Heart right ventricle (tissue), 16 donors: ENCODE measurements around the gene CNOT6L. TPM values are rescaled to one million over a fixed set of nuclear protein-coding genes. Genes with fewer than 3 reads are reported as not detected.

ENCODE experiments used
- ATAC-seq, 8 donors: fragments of 200-7000 bp; cut with Tn5 transposase; one replicate each; pipeline ENCODE4 v1.9.1; 2020; ENCODE audit warnings: mild to moderate bottlenecking in 8 of 8, moderate library complexity in 8 of 8, moderate number of reproducible peaks in 1 of 8
- DNase-seq, 2 donors: peaks; one replicate each; pipeline ENCODE4 v3.0.0-alpha.2; 2020
- H3K27ac ChIP-seq, 10 donors: fragments of 200-600 bp; sonication (generic) in 2 of 10; one replicate each; pipeline versions ENCODE4 v1.5.0 to v1.8.0; 2020 to 2022; ENCODE audit warnings: mild to moderate bottlenecking in 3 of 10
- H3K27me3 ChIP-seq, 7 donors: fragments of 200-600 bp; one replicate each; pipeline ENCODE4 v1.8.0; 2021 to 2022; ENCODE audit warnings: mild to moderate bottlenecking in 2 of 7
- H3K36me3 ChIP-seq, 9 donors: fragments of 200-600 bp; sonication (generic) in 1 of 9; one replicate each; pipeline versions ENCODE4 v1.5.0 to v1.8.0; 2020 to 2022; ENCODE audit warnings: mild to moderate bottlenecking in 2 of 9
- H3K4me1 ChIP-seq, 9 donors: fragments of 200-600 bp; sonication (generic) in 1 of 9; one replicate each; pipeline versions ENCODE4 v1.5.0 to v1.8.0; 2020 to 2022; ENCODE audit warnings: mild to moderate bottlenecking in 4 of 9
- H3K4me3 ChIP-seq, 10 donors: fragments of 200-600 bp; sonication (generic) in 2 of 10; one replicate each; pipeline versions ENCODE4 v1.5.0 to v1.8.0; 2020 to 2022; ENCODE audit warnings: mild to moderate bottlenecking in 7 of 10, moderate library complexity in 2 of 10
- H3K9me3 ChIP-seq, 11 donors: fragments of 200-600 bp in 10 of 11; sonication (generic) in 2 of 11; one replicate each; pipeline versions ENCODE4 v1.5.0 to v1.8.0; 2013 to 2022; ENCODE audit warnings: mild to moderate bottlenecking in 2 of 11, control low read depth in 1 of 11, moderate library complexity in 1 of 11
- CTCF ChIP-seq, 9 donors: fragments of 200-600 bp; sonication (generic) in 2 of 9; IDR thresholded peaks; one replicate each; pipeline versions ENCODE4 v1.5.0 to v1.8.0; 2021 to 2022; ENCODE audit warnings: antibody characterized with exemption in 9 of 9, mild to moderate bottlenecking in 5 of 9, moderate library complexity in 1 of 9
- WGBS, 2 donors: extraction: QIAGEN DNeasy Blood & Tissue Kit; methylation state at CpG; one replicate each; pipeline ENCODE4 v1.1.7; 2013; ENCODE audit warnings: inconsistent platforms in 1 of 2; 5-methylcytosine and 5-hydroxymethylcytosine counted together
- intact Hi-C, 10 donors: fragments of 100-400 bp; cut with DNase I; formaldehyde crosslinking; loops; one replicate each; pipeline versions ENCODE4 v1.11.1 to v1.14.2; 2022
- polyA plus RNA-seq, 2 donors: library from polyadenylated mRNA; stranded (reverse); fragments of 200-250 nt; gene quantifications; one replicate each; pipeline ENCODE4 v1.2.3, GENCODE V29; 2013
- total RNA-seq, 10 donors: library from RNA; stranded (reverse); fragmentation: NEBNext Ultra II Directional in 3 of 10; extraction: Animal tissue kit (Norgen Biotek cat#: 25700) in 3 of 10; gene quantifications; one replicate each; pipeline versions ENCODE4 v1.2.1 to v1.2.4, GENCODE V29; 2021 to 2023
- donor health status: Arrhythmogenic right ventricular cardiomyopathy.
- donor health status: ischemic (EF 13 %, LVEDD 7.1; RV severe dilation, severe dysfunction).
- donor health status: healthy with polysubstance abuse.
- donor health status: DM: no; HTN: yes; CAD: no.
- donor health status: DM: no; HTN: no; CAD: no.
- donor health status: ischemic (EF 25% LVEDD 6.9; RV normal size, moderate dysfunction).
- donor health status: ischemic (EF 25% LVEDD 5.7; RV mildly dilated, moderate dysfunction).
- donor health status: healthy.
- donor health status: DM: yes; HTN: yes; CAD: no.
- donor health status: Ischemic cardiomyopathy.
- donor health status: ischemic (EF 35%, LVEDD 5.7; RV mildly dilated, moderate dysfunction).
- donor health status: nonischemic (EF 11% LVEDD 7.7; RV severe dilation, severe dysfunction).
- donor health status: DM: yes; HTN: yes; CAD: no.
- donor health status: PGD.
- donor health status: ischemic (EF 29% LVEDD 5.4; RV normal size, mild dysfunction).
- donor health status: nonischemic (EF 23%, LVEDD 6.1; RV moderate dilation, normal function).

Gene CNOT6L
- total and polyA plus RNA-seq, 12 donors = 3.2 to 32.2 (median 23.2) TPM

GRCh38 chr4:77818073-77818601, 1.0 kb downstream of the CNOT6L start:
- H3K9me3 ChIP-seq = no peaks in the 10 kb centered on the region
- WGBS, 2 donors = 0% methylated on average over 13 of the region's 13 CpGs

GRCh38 chr4:77817304-77818072, 1.7 kb downstream of the CNOT6L start:
- H3K4me3 ChIP-seq = peak overlapping the region in 9 of 10 donors; percentile 81 to 95 (median 93)
- no peaks in the 10 kb centered on the region for H3K27me3 ChIP-seq
- intact Hi-C loops = loop anchor here in 8 of 10 donors (2.0 to 10.0 kb wide), 7 partner anchors 40 to 107 kb away; partner anchors contain the start of gene MRPL1 (in 4 of the 8)
- DNase-seq (no peak), ATAC-seq (no peak)
- 30 to 47% methylated on average over 8 of the region's 8 CpGs for WGBS, 2 donors
- peaks cover 0 to 4% (median 0%) of the 10 kb centered on the region in 11 donors for H3K9me3 ChIP-seq
- H3K27ac ChIP-seq = peak overlapping the region in 9 of 10 donors; percentile 95 to 99 (median 99)
- TF ChIP-seq CTCF (IDR thresholded peaks at IDR 0.05) = no peak
- H3K4me1 ChIP-seq = peaks cover 4 to 70% (median 55%) of the 10 kb centered on the region in 9 donors
- no peaks in the 10 kb centered on the region for H3K36me3 ChIP-seq

More at GRCh38 chr4:77818073-77818601, 1.0 kb downstream of the CNOT6L start:
- TF ChIP-seq CTCF (IDR thresholded peaks at IDR 0.05) = peak; percentile 29 to 77 (median 53)
- Histone ChIP-seq H3K4me3 (peak overlapping the region; percentile 81 to 95 (median 94)), H3K4me1 (peaks cover 4 to 68% (median 55%) of the 10 kb centered on the region in 9 donors), H3K36me3 (no peaks in the 10 kb centered on the region), H3K27me3 (no peaks in the 10 kb centered on the region), H3K27ac (peak overlapping the region; percentile 85 to 99 (median 98))
- intact Hi-C loops = loop anchor here in 8 of 10 donors (2.0 to 10.0 kb wide), 7 partner anchors 39 to 107 kb away; partner anchors contain the start of gene MRPL1 (in 4 of the 8)
- ATAC-seq (peak; percentile 52 to 83 (median 68)), DNase-seq (peak; percentile 71 to 82)

GRCh38 chr4:77816546-77816945, 2.6 kb downstream of the CNOT6L start:
- Histone ChIP-seq H3K4me3 (no peak overlapping the region), H3K27me3 (no peaks in the 10 kb centered on the region), H3K27ac (peak overlapping the region in 6 of 10 donors; percentile 0 to 99 (median 96)), H3K36me3 (no peaks in the 10 kb centered on the region), H3K4me1 (peaks cover 4 to 62% (median 50%) of the 10 kb centered on the region in 9 donors), H3K9me3 (peaks cover 0 to 8% (median 0%) of the 10 kb centered on the region in 11 donors)
- no peak for ATAC-seq
- no peak for TF ChIP-seq CTCF (IDR thresholded peaks at IDR 0.05)
- intact Hi-C loops = loop anchor here in 6 of 10 donors (5.0 to 10.0 kb wide), 6 partner anchors 41 to 108 kb away; partner anchors contain the start of gene MRPL1 (in 1 of the 6)
- 89 to 92% methylated on average over 2 of the region's 2 CpGs for WGBS, 2 donors
- no peak for DNase-seq

DNA sequence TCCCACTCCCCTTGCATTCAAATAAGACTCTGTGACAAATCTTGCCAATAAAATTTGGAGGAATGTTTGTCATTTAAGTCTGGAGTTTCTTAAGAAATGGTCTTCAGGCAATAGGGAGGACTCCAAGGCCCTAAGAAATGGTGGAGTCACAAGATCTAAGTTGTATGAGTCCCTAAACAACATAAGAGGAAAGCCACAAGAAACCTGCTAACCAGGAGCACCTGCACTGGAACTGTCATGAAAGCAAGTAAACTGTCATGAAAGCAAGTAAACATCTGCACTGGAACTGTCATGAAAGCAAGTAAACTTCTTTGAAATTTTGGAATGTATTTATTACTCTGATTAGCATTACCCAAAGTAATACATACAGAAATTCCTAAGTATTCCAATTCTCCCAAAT, 3.5 kb downstream of the CNOT6L start:
- H3K4me1 ChIP-seq = peaks cover 4 to 62% (median 41%) of the 10 kb centered on the region in 9 donors
- intact Hi-C loops = loop anchor here in 6 of 10 donors (5.0 to 10.0 kb wide), 6 partner anchors 42 to 109 kb away; partner anchors contain the start of gene MRPL1 (in 1 of the 6)
- no peak for ATAC-seq

More for the DNA sequence above, 3.5 kb downstream of the CNOT6L start:
- Histone ChIP-seq H3K27ac (peak overlapping the region in 5 of 10 donors; percentile 6 to 99 (median 27)), H3K9me3 (peaks cover 0 to 8% (median 0%) of the 10 kb centered on the region in 11 donors), H3K27me3 (no peaks in the 10 kb centered on the region), H3K4me3 (no peak overlapping the region), H3K36me3 (peaks cover 0 to 2% (median 0%) of the 10 kb centered on the region in 9 donors)
- no peak for DNase-seq
- no peak for TF ChIP-seq CTCF (IDR thresholded peaks at IDR 0.05)
